Activated naive CD8-positive, alpha-beta T cell (primary cell): Measurements from ENCODE around the gene DNAJC25.
"Not testable (repeated sequence)": the region's sequence is repeated elsewhere in the genome, so short reads cannot be mapped to it uniquely, and the experiment has no call there.

Experiments
- H3K27ac Mint-ChIP-seq: one replicate; pipeline ENCODE4 v1.8.0; 2021; ENCODE audit warnings: mixed read lengths
- H3K27me3 Mint-ChIP-seq: one replicate; pipeline ENCODE4 v1.8.0; 2021; ENCODE audit warnings: mixed read lengths
- H3K36me3 Mint-ChIP-seq: one replicate; pipeline ENCODE4 v1.8.0; 2021; ENCODE audit warnings: mixed read lengths
- H3K4me1 Mint-ChIP-seq: one replicate; pipeline ENCODE4 v1.8.0; 2021; ENCODE audit warnings: low read depth, mixed read lengths
- H3K4me3 Mint-ChIP-seq: one replicate; pipeline ENCODE4 v1.8.0; 2021; ENCODE audit warnings: mild to moderate bottlenecking, mixed read lengths
- H3K9me3 Mint-ChIP-seq: one replicate; pipeline ENCODE4 v1.8.0; 2021; ENCODE audit warnings: low read depth, mixed read lengths

The DNAJC25 gene

DNA sequence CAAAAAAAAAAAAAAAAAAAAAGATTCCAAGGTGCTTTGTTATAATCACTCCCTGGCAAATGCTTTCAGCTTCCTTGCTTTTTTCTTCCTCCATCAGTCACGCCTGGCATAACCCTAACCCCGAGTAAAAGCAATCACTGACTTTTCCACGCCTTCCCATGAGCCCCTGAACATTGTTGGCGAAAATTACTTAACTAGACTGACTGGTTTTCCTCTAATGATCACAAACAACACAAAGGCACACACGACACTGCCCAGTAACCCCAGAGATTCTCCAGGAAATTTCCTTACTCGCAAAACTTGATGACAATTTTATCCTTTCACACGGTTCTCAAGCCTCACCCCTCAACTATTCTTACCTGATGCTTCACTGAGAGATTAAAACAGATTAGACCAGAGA, 20.3 kb upstream of the DNAJC25 start:
- Mint-ChIP-seq H3K27ac (no peak overlapping the region), H3K4me3 (no peak overlapping the region), H3K9me3 (no peaks in the 10 kb centered on the region), H3K36me3 (no peaks in the 10 kb centered on the region), H3K4me1 (no peaks in the 10 kb centered on the region), H3K27me3 (peaks cover 13% of the 10 kb centered on the region)

DNA sequence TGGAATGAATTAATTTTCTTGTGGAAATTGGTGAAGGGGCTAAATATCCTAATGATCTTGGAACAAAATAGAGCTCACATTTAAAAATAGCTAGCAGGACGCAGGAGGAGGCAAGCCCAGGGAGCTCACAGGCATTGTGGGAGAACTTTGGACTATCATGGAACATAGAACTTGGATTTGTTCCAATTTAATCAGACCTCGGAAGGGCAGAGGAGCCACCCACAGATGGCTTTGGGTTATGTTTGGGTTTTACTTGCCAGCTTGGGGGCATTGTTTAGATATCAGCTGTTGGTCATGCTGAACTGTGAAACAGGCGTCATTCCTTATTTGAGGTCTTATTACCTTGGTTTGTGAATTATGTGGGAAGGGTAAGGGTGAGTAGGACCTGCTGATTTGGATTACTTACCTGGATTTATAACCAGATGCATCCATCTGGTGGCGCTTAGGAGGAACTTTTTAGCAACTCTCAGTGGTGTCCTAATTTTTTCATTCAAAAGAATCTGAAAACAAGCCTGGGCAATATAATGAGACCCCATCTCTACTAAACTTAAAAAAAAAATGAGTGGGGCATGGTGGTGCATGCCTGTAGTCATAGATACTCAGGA, 17.6 kb upstream of the DNAJC25 start:
- H3K27ac Mint-ChIP-seq, result no peak overlapping the region
- peaks cover 16% of the 10 kb centered on the region for H3K27me3 Mint-ChIP-seq
- no peaks in the 10 kb centered on the region for H3K4me1 Mint-ChIP-seq
- H3K9me3 Mint-ChIP-seq, result no peaks in the 10 kb centered on the region
- no peaks in the 10 kb centered on the region for H3K36me3 Mint-ChIP-seq
- H3K4me3 Mint-ChIP-seq, result no peak overlapping the region

DNA sequence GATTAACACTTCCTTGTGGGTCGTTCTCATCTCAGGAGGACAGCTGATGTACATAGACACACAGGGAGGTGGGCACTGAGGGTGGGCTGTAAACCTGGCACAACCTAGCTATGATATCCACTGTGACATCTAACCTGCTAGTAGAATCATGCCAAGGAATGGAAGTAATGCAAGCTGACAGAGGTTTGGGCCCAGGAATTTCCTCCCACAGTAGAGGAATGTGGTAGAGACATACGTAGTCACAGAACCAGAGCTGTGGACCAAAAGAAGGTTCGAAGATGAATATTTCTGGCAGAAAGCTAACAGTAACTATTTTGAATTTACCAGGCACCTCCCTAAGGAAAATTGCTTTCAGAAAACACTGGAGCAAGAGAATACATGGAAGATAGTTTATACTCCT, 15.2 kb upstream of the DNAJC25 start:
- H3K27ac Mint-ChIP-seq, result no peak overlapping the region
- H3K4me3 Mint-ChIP-seq, result no peak overlapping the region
- H3K4me1 Mint-ChIP-seq, result no peaks in the 10 kb centered on the region
- H3K36me3 Mint-ChIP-seq, result no peaks in the 10 kb centered on the region
- H3K27me3 Mint-ChIP-seq, result peaks cover 8% of the 10 kb centered on the region
- no peaks in the 10 kb centered on the region for H3K9me3 Mint-ChIP-seq

DNA sequence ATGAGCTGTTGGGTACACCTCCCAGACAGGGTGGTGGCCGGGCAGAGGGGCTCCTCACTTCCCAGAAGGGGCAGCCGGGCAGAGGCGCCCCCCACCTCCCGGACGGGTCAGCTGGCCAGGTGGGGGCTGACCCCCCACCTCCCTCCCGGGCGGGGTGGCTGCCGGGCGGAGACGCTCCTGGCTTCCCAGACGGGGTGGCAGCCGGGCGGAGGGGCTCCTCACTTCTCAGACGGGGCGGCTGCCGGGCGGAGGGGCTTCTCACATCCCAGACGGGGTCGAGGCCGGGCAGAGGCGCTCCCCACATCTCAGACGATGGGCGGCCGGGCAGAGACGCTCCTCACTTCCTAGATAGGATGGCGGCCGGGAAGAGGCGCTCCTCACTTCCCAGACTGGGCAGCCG, 13.8 kb upstream of the DNAJC25 start:
- H3K27me3 Mint-ChIP-seq, H3K36me3 Mint-ChIP-seq, H3K4me1 Mint-ChIP-seq, H3K27ac Mint-ChIP-seq, H3K4me3 Mint-ChIP-seq, H3K9me3 Mint-ChIP-seq: not testable (repeated sequence)

DNA sequence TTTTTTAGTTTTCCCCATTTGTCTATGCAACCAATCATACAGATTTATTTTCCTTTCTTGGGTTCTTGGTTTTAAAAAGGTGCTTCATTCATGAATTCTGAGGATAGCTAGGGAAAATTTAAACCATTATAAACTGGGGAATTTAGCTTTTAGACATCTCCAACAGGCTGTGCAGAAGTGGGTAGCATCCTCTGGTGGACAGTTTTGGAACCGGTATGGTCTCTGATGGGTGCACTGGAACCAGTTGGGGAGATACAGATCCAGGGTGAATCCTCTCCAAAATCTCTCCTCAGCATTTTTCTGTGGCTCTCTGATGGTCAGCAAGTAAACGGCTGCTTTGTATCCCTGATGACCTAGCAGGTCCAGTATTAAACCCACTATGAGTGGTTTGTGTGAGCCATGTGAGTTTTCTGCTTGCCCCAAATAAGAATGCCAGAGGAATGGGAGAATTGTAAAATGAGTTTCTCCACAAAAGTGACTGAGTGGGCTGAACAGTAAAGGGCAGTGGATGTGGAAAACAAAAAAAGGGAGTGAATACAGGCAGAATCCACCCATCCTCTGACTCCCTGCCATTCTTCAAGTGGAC, 9.1 kb upstream of the DNAJC25 start:
- H3K27me3 Mint-ChIP-seq, result peaks cover 5% of the 10 kb centered on the region
- H3K27ac Mint-ChIP-seq, result no peak overlapping the region
- H3K4me1 Mint-ChIP-seq, result no peaks in the 10 kb centered on the region
- no peak overlapping the region for H3K4me3 Mint-ChIP-seq
- no peaks in the 10 kb centered on the region for H3K9me3 Mint-ChIP-seq
- H3K36me3 Mint-ChIP-seq, result no peaks in the 10 kb centered on the region

DNA sequence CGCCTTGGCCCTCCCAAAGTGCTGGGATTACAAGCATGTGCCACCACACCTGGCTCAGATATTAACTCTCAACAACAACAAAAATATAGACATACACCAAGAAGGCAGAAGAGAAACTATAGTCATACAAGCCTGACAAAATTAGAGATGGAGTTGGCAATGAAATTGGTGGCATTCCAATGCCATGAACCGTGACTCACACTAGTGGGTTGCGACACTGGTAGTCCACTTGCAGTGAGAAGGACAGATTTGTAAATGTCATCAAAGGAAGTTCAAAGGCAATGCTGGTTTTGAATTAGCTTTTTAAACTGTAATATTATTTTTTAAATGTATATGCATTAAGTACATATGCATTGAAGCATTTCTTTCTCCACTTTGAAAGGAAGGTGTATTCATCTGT, 8.5 kb upstream of the DNAJC25 start:
- no peaks in the 10 kb centered on the region for H3K4me1 Mint-ChIP-seq
- H3K27me3 Mint-ChIP-seq, result peaks cover 5% of the 10 kb centered on the region
- no peaks in the 10 kb centered on the region for H3K36me3 Mint-ChIP-seq
- H3K4me3 Mint-ChIP-seq, result no peak overlapping the region
- H3K9me3 Mint-ChIP-seq, result no peaks in the 10 kb centered on the region
- H3K27ac Mint-ChIP-seq, result no peak overlapping the region

DNA sequence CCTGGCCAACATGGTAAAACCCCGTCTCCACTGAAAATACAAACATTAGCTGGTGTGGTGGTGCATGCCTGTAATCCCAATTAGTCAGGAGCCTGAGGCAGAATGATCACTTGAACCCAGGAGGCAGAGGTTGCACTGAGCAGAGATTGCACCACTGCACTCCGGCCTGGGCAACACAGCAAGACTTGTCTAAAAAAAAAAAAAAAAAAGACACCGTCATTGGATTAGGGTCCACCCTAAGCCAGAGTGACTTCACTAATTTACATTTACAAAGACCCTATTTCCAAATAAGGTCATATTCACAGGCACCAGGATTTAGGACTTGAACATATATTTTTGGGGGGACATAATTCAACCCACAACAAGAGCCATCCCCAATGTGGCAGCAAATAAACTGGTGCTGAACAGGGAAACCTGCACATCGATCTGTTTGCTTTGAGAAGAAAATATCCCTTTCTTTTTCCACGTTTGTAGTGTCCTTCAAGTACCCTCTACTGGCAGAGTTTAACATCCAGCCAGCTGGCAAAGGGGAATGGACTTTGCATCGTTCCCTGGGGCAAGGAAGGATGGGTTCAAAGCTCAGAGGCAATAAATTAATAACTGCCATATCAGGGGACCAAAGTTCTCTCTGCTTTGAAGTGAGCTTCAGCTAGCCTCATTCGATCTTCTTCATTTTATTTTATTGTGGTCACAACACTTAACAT, 3.7 kb upstream of the DNAJC25 start:
- peaks cover 3% of the 10 kb centered on the region for H3K27me3 Mint-ChIP-seq
- no peaks in the 10 kb centered on the region for H3K9me3 Mint-ChIP-seq
- peaks cover 12% of the 10 kb centered on the region for H3K4me1 Mint-ChIP-seq
- no peaks in the 10 kb centered on the region for H3K36me3 Mint-ChIP-seq
- H3K27ac Mint-ChIP-seq, result no peak overlapping the region
- H3K4me3 Mint-ChIP-seq, result no peak overlapping the region

DNA sequence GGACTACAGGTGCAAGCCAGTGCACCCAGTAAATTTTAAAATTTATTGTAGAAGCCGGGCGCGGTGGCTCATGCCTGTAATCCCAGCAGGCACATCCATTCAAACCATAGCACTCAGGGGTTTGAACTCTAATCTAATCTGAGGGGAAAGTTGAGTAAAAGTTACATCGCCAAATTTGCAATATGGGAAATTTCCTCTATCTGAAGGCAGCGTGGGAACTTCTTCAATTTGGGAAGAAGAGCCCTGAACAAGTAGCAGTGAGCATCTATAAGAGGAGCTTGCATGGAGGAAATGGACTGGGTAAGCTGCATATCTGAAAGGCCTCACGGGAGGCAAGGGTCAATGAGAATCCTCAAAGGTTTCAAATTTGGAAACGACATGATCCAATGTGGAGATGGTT, 2.7 kb upstream of the DNAJC25 start:
- H3K4me1 Mint-ChIP-seq, result peaks cover 22% of the 10 kb centered on the region
- no peaks in the 10 kb centered on the region for H3K36me3 Mint-ChIP-seq
- peaks cover 3% of the 10 kb centered on the region for H3K27me3 Mint-ChIP-seq
- H3K4me3 Mint-ChIP-seq, result no peak overlapping the region
- H3K27ac Mint-ChIP-seq, result no peak overlapping the region
- no peaks in the 10 kb centered on the region for H3K9me3 Mint-ChIP-seq

DNA sequence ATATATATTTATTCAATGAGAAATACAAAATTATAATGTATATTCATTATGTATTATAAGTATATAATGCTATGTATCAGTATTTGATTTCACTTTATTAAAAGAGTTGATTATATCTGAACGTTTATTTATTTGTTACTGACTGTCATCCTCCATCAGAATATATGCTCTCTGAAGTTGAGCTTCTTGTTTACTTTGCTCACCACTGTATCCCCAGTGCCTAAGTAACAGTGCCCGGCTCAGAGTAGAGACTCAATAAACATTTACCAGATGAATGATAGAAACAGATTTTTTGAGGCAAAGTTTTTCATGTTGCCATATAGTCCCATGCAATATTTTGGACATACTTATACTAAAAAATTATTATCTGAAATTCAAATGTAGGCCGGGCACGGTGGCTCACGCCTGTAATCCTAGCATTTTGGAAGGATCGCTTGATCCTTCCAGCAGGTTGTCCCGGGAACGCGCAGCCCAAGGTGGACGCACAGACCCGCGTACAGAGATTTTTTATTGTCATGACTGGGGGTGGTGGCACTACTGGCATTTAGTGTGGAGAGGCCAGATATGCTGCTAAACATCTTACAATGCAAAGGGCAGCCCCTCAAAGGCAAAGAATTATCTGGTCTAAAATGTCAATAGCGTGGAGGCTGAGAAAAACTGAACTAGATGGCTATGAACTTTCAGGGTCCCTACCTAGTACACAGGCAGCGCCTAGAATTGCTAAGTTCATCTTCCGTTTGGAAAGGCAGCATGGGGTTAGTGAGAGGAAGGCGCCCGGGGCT, 761 bp upstream of the DNAJC25 start:
- H3K4me1 Mint-ChIP-seq, result peaks cover 40% of the 10 kb centered on the region
- H3K27me3 Mint-ChIP-seq, result no peaks in the 10 kb centered on the region
- H3K4me3 Mint-ChIP-seq, result peak overlapping the region; percentile 98
- no peaks in the 10 kb centered on the region for H3K9me3 Mint-ChIP-seq
- peak overlapping the region; percentile 93 for H3K27ac Mint-ChIP-seq
- peaks cover 3% of the 10 kb centered on the region for H3K36me3 Mint-ChIP-seq

DNA sequence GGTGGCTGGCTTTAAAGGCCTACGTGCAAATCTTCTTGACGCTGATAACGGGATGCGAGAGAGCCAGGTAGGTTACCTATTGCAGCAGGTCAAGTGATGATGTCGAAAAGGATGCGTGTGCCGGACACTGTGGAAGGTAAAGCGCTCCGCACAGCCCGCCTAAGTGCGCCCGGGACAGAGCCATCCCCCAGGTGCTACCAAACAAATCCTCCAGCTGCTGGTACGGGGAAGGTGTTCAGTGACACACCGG, 245 bp upstream of the DNAJC25 start:
- Mint-ChIP-seq H3K36me3 (peaks cover 3% of the 10 kb centered on the region), H3K4me3 (peak overlapping the region; percentile 98), H3K4me1 (peaks cover 44% of the 10 kb centered on the region), H3K27me3 (no peaks in the 10 kb centered on the region), H3K9me3 (no peaks in the 10 kb centered on the region), H3K27ac (peak overlapping the region; percentile 93)

DNA sequence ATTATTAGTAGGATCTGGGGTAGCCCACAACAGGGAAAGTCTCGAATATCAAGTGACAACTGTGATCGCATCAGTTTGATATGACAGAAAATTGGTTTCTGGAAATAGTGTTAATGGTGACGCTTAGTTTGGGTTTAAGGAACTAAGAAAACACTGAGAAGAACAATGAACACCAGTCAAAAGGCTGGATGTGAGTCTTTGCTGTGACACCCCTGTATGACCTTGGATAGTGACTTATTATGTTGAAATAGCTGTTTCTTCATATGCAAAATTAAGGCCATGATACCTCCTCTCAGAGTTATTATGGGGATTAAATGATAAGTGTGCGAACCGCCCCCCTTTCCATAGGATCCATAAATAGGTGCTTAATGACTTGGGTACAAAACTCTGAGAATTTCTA, 926 bp downstream of the DNAJC25 start:
- H3K27ac Mint-ChIP-seq, result peak overlapping the region; percentile 91
- H3K4me1 Mint-ChIP-seq, result peaks cover 47% of the 10 kb centered on the region
- no peaks in the 10 kb centered on the region for H3K27me3 Mint-ChIP-seq

DNA sequence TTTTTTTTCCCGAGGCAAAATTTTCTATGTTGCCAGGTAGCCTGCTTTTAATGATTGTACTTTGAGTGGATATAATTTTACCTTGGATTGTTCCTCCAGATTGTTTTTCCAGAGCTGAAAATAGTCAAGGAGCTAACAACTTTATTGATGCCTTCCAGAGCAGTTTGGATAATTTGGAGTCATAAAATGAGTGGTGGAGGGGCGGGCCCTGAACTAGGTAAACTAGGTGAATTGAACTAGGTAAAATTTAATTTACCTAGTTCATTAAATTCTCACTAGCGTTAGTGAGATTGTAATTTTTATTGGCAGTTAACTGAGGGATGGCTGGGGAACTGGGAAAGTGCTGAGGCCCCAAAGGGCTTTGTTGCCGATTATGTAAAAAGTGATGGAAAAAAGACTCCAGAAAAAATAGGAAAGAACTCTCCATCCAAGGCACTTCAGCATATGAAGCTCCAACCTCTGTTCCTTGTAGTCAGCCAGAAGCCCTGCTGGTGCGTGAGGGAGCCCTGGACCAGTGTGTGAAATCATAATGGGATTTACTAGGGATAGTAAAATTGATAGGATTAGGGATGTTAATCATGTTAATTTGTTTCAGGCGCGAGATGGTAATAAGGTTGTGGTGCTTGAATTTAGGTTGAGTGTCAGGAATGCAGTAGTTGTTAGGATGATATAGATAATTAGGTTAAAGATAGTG, 1.7 kb downstream of the DNAJC25 start:
- Mint-ChIP-seq H3K4me1 (peaks cover 47% of the 10 kb centered on the region), H3K27ac (no peak overlapping the region), H3K4me3 (peak overlapping the region; percentile 98), H3K27me3 (no peaks in the 10 kb centered on the region), H3K36me3 (peaks cover 3% of the 10 kb centered on the region), H3K9me3 (no peaks in the 10 kb centered on the region)

More for the DNA sequence above, 926 bp downstream of the DNAJC25 start:
- Mint-ChIP-seq H3K9me3 (no peaks in the 10 kb centered on the region), H3K36me3 (peaks cover 3% of the 10 kb centered on the region), H3K4me3 (peak overlapping the region; percentile 98)

DNA sequence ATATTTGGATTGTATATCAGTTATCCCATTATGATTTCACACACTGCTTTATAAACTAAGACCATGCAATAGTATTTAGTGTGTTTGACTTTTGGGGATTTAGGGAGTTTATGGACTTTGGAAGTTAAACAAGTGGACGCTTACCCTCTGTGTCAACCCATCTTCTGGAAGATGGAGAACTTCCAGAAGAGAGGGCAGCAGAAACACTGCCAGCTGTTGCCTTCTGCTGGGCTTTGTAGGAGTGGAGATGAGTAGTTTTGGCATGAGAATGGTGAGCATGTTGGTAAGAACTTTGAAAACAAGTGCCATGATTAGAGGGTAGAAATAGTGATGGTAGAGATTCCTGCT, 2.2 kb downstream of the DNAJC25 start:
- H3K27ac Mint-ChIP-seq, result no peak overlapping the region
- peaks cover 3% of the 10 kb centered on the region for H3K36me3 Mint-ChIP-seq
- H3K9me3 Mint-ChIP-seq, result no peaks in the 10 kb centered on the region
- H3K4me1 Mint-ChIP-seq, result peaks cover 47% of the 10 kb centered on the region
- peak overlapping the region; percentile 98 for H3K4me3 Mint-ChIP-seq
- no peaks in the 10 kb centered on the region for H3K27me3 Mint-ChIP-seq

DNA sequence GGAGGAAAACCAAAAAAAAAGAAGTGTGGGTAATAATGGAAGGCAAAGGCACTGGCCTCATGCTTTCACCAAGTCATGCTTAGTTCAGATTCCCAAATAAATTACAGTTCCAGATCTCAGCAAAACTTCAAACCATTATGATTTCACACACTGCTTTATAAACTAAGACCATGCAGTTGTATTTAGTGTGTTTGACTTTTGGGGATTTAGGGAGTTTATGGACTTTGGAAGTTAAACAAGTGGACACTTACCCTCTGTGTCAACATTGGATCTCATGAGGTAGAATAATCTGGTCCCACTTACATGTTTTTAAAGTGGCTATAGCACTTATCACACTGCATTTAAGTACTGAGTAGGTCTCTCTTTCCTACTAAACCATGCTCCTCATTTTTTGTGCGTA, 3.7 kb downstream of the DNAJC25 start:
- H3K36me3 Mint-ChIP-seq, result peaks cover 3% of the 10 kb centered on the region
- H3K4me1 Mint-ChIP-seq, result peaks cover 47% of the 10 kb centered on the region
- H3K9me3 Mint-ChIP-seq, result no peaks in the 10 kb centered on the region
- H3K27ac Mint-ChIP-seq, result no peak overlapping the region
- no peak overlapping the region for H3K4me3 Mint-ChIP-seq
- no peaks in the 10 kb centered on the region for H3K27me3 Mint-ChIP-seq

DNA sequence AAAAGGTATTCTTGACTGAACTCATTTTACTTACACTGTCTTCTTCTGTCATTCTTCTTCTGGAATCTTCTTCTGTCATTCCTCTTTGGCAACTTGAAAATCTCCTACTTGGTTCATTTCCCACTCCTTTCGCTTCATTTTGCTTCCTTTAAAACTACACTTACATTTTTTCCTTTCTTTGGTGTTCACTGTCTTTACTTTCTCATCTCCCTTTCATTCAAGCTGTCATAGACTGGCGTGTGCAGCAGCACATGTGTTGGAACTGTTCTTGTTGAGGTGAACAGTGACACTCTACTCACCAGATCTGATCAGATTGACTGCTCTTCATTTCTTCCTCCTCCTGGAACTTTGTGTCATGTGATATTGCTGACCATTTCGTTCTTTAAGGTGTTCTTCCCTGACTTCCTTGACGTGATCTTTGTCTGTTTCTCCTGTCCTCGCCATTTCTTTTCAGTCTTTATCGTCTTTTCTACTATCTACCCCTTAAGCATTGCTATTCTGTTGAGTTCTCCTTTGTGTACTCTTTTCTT, 6.4 kb downstream of the DNAJC25 start:
- H3K27me3 Mint-ChIP-seq, result no peaks in the 10 kb centered on the region
- H3K4me1 Mint-ChIP-seq, result peaks cover 34% of the 10 kb centered on the region
- H3K4me3 Mint-ChIP-seq, result no peak overlapping the region
- no peak overlapping the region for H3K27ac Mint-ChIP-seq
- no peaks in the 10 kb centered on the region for H3K9me3 Mint-ChIP-seq
- H3K36me3 Mint-ChIP-seq, result peaks cover 3% of the 10 kb centered on the region
